ENCODE results near the gene PCIF1. TPM values are rescaled to one million over a fixed set of nuclear protein-coding genes. Genes with fewer than 3 reads are reported as not detected.

The PCIF1 gene
- total RNA-seq, 1 experiment from 2014 or later, result 35.3 TPM

DNA sequence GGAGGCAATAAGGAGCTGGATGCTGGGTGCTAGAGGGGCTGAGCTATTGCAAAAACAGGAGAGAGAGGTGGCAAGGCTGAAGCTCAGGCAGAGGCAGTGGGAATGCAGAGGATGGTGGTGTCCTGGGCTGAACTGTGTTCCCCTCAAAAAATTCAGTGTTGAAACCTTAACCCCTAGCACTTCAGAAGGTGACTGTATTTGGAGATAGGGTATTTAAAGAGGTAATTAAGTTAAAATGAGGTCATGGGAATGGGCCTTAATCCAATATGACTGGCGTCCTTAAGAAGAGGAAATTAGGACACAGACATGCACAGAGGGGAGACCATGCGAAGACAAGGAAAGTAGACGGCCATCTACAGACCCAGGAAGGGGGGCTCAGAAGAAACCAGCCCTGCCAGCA, 62.7 kb downstream of the PCIF1 start:
- Histone ChIP-seq H3K27ac (no peak overlapping the region), H3K36me3 (ENCODE audit: low read depth) (no peaks in the 10 kb centered on the region), H3F3A (ENCODE audit: insufficient read depth, low read depth) (peaks cover 38% of the 10 kb centered on the region), H3K4me3 (no peak overlapping the region), H3K9me3 (ENCODE audit: insufficient read depth, low read depth) (no peaks in the 10 kb centered on the region), H3K27me3 (ENCODE audit: insufficient read depth, low read depth) (no peaks in the 10 kb centered on the region), H3K4me1 (replicated peaks; ENCODE audit: insufficient read depth) (peaks cover 45% of the 10 kb centered on the region), H4K20me1 (ENCODE audit: insufficient read depth) (no peaks in the 10 kb centered on the region), H3K79me2 (ENCODE audit: low read depth) (no peaks in the 10 kb centered on the region), H2AFZ (no peak overlapping the region), H3K4me2 (no peak overlapping the region), H3K9me2 (ENCODE audit: insufficient read depth) (no peaks in the 10 kb centered on the region)
- CTCF ChIA-PET, result interaction anchor here (0.5 to 0.6 kb wide), 2 partner anchors 8 to 139 kb away, joined by 3 to 7 read pairs; no protein-coding TSS in a partner anchor
- no TSS peak for BruUV-seq (replicated peaks)
- POLR2A ChIA-PET (ENCODE audit: unreplicated experiment), result no interaction called here
- TF ChIP-seq EZH2 (IDR thresholded peaks at IDR 0.05; ENCODE audit: low read depth), result no peak
- TF ChIP-seq, protein P1, sequence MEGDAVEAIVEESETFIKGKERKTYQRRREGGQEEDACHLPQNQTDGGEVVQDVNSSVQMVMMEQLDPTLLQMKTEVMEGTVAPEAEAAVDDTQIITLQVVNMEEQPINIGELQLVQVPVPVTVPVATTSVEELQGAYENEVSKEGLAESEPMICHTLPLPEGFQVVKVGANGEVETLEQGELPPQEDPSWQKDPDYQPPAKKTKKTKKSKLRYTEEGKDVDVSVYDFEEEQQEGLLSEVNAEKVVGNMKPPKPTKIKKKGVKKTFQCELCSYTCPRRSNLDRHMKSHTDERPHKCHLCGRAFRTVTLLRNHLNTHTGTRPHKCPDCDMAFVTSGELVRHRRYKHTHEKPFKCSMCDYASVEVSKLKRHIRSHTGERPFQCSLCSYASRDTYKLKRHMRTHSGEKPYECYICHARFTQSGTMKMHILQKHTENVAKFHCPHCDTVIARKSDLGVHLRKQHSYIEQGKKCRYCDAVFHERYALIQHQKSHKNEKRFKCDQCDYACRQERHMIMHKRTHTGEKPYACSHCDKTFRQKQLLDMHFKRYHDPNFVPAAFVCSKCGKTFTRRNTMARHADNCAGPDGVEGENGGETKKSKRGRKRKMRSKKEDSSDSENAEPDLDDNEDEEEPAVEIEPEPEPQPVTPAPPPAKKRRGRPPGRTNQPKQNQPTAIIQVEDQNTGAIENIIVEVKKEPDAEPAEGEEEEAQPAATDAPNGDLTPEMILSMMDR (conservative IDR thresholded peaks at IDR 0.05), result no peak
- DNase-seq, result no peak
- intact Hi-C loops (cut with micrococcal nuclease; ENCODE audit: unreplicated experiment), result loop anchor here (10.0 kb wide), 1 partner anchor 402 kb away; no protein-coding TSS in a partner anchor

Other genes starting within 250 kb of the PCIF1 start
- not detected in 2 replicates for gene WFDC13, start 232.6 kb upstream of the PCIF1 start, total RNA-seq (2021)
- not detected in 2 replicates for gene WFDC10B, start 229.7 kb upstream of the PCIF1 start, total RNA-seq (2021)
- not detected in 2 replicates for gene SPINT4, start 212.3 kb upstream of the PCIF1 start, total RNA-seq (2021)
- 21.6 and 22.4 TPM in 2 replicates for gene WFDC3, start 142.8 kb upstream of the PCIF1 start, total RNA-seq (2021)
- gene DNTTIP1, start 142.7 kb upstream of the PCIF1 start, total RNA-seq (2021), result 53.4 and 56.6 TPM in 2 replicates
- gene UBE2C, start 122.0 kb upstream of the PCIF1 start, total RNA-seq (2021), result 207 TPM in 2 replicates
- gene TNNC2, start 107.4 kb upstream of the PCIF1 start, total RNA-seq (2021), result 1.3 TPM in 1 of 2 replicates, not detected in the other
- gene SNX21, start 100.9 kb upstream of the PCIF1 start, total RNA-seq (2021), result 9.8 and 13.3 TPM in 2 replicates
- 33.4 and 40.0 TPM in 2 replicates for gene ACOT8, start 77.3 kb upstream of the PCIF1 start, total RNA-seq (2021)
- 2.7 and 3.3 TPM in 2 replicates for gene ZSWIM3, start 77.1 kb upstream of the PCIF1 start, total RNA-seq (2021)
- 13.2 and 13.5 TPM in 2 replicates for gene ZSWIM1, start 53.5 kb upstream of the PCIF1 start, total RNA-seq (2021)
- gene SPATA25, start 47.1 kb upstream of the PCIF1 start, total RNA-seq (2021), result 5.2 and 6.3 TPM in 2 replicates
- 6.5 and 9.2 TPM in 2 replicates for gene NEURL2, start 43.5 kb upstream of the PCIF1 start, total RNA-seq (2021)
- 123 and 132 TPM in 2 replicates for gene CTSA, start 43.3 kb upstream of the PCIF1 start, total RNA-seq (2021)
- 113 and 127 TPM in 2 replicates for gene PLTP, start 22.5 kb upstream of the PCIF1 start, total RNA-seq (2021)
- 14.1 and 16.3 TPM in 2 replicates for gene ZNF335, start 37.5 kb downstream of the PCIF1 start, total RNA-seq (2021)
- not detected in 2 replicates for gene MMP9, start 74.2 kb downstream of the PCIF1 start, total RNA-seq (2021)
- gene SLC12A5, start 94.5 kb downstream of the PCIF1 start, total RNA-seq (2021), result 6.0 and 8.7 TPM in 2 replicates
- 15.8 and 28.1 TPM in 2 replicates for gene NCOA5, start 155.3 kb downstream of the PCIF1 start, total RNA-seq (2021)
- 7.3 and 13.6 TPM in 2 replicates for gene CD40, start 183.6 kb downstream of the PCIF1 start, total RNA-seq (2021)